Measurements from ENCODE around the gene BEND6.

GRCh38 chr6:57063847-57064246, 108.9 kb downstream of the BEND6 start:
- no peak for TF ChIP-seq CTCF (IDR thresholded peaks at IDR 0.05)
- no peak for TF ChIP-seq POLR2AphosphoS5 (IDR thresholded peaks at IDR 0.05; ENCODE audit: insufficient read depth in 1 of 2, low read depth in 1 of 2)
- TF ChIP-seq POLR2A (IDR thresholded peaks at IDR 0.05), result no peak

All from vagina (tissue), 2 donors.